ENCODE measurements around the gene ZBTB18. TPM values are rescaled to one million over a fixed set of nuclear protein-coding genes. Genes with fewer than 3 reads are reported as not detected.

The ZBTB18 gene
- total RNA-seq, 3 donors from 2014 or later = 10.1 to 19.7 (median 16.7) TPM

DNA sequence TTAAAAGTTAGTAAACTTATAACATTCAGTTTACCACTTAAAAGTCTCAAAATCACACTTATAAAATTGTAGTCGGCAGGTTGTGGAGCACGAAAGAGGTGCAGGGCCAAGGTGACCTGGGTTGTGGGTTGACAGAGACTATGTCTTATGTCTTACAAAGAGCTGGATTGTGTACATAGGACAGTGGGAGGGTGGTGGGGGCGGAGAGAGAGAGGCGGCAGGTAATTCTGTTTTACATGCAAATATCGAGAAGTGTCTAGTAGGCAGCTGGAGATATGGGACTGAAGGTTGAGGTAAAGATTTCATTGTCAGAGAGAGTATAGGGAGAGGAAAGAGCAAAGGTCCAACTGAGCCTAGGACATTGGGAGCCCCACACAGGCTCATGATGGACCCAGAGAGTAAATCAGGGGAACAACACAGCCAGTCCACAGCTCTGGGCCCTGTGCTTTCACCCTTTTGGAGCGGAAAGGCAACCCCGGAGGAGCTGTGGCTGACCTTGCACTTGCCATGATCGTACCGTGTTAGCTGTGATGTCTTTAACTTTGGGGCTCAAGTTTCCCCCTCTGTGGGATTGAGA, 28.1 kb upstream of the ZBTB18 start:
- H3K27me3 ChIP-seq = no peaks in the 10 kb centered on the region
- no peak overlapping the region for H3K4me3 ChIP-seq
- no peak for TF ChIP-seq POLR2A (IDR thresholded peaks at IDR 0.05)
- TF ChIP-seq, protein P1, sequence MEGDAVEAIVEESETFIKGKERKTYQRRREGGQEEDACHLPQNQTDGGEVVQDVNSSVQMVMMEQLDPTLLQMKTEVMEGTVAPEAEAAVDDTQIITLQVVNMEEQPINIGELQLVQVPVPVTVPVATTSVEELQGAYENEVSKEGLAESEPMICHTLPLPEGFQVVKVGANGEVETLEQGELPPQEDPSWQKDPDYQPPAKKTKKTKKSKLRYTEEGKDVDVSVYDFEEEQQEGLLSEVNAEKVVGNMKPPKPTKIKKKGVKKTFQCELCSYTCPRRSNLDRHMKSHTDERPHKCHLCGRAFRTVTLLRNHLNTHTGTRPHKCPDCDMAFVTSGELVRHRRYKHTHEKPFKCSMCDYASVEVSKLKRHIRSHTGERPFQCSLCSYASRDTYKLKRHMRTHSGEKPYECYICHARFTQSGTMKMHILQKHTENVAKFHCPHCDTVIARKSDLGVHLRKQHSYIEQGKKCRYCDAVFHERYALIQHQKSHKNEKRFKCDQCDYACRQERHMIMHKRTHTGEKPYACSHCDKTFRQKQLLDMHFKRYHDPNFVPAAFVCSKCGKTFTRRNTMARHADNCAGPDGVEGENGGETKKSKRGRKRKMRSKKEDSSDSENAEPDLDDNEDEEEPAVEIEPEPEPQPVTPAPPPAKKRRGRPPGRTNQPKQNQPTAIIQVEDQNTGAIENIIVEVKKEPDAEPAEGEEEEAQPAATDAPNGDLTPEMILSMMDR (IDR thresholded peaks at IDR 0.05) = no peak
- no peak for TF ChIP-seq POLR2AphosphoS5 (IDR thresholded peaks at IDR 0.05)
- no peak overlapping the region for H3K27ac ChIP-seq
- H3K9me3 ChIP-seq = no peaks in the 10 kb centered on the region
- intact Hi-C loops (cut with DNase I; ENCODE audit: low total_unique reads) = no loop called here
- no peaks in the 10 kb centered on the region for H3K36me3 ChIP-seq
- H3K4me1 ChIP-seq = no peaks in the 10 kb centered on the region
- DNase-seq (ENCODE audit: low spot score in 2 of 2) = no peak

DNA sequence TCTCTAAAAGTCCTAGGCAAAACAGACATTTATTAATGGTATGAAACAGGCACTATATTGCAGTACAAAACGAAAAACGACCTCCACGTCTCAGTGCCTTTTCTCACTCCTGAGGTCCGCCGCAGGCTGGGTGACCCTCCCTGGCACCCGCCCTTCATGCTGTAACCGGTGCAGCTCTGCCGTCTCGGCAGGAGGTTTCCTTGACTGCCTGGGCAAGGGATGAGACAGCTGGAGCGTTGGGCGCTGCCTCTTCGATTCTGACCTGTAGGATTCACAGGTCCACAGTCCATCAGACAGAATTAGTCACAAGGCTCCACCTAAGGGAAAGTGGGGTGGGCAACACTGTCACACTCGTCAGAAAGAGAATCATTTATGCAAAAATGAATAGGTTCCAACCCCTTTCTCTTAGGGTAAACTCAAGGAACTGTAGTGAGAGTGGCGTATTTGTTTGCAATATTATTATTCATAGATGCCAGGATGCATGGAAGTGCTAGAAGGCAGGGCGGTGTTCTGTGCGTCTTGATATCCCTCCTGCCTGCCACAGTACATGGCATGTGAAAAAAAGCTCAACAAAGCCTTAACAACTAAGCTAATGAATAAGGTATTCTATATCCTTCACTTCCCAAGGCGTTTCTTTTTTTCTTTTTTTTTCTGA, 23.5 kb upstream of the ZBTB18 start:
- TF ChIP-seq, protein P1 (IDR thresholded peaks at IDR 0.05) = no peak
- no peak for TF ChIP-seq POLR2A (IDR thresholded peaks at IDR 0.05)
- no peak for TF ChIP-seq POLR2AphosphoS5 (IDR thresholded peaks at IDR 0.05)
- H3K4me1 ChIP-seq = no peaks in the 10 kb centered on the region
- DNase-seq (ENCODE audit: low spot score in 2 of 2) = no peak
- H3K36me3 ChIP-seq = no peaks in the 10 kb centered on the region
- no peak overlapping the region for H3K27ac ChIP-seq
- intact Hi-C loops (cut with DNase I; ENCODE audit: low total_unique reads) = no loop called here
- H3K27me3 ChIP-seq = no peaks in the 10 kb centered on the region
- H3K4me3 ChIP-seq = no peak overlapping the region
- H3K9me3 ChIP-seq = no peaks in the 10 kb centered on the region

DNA sequence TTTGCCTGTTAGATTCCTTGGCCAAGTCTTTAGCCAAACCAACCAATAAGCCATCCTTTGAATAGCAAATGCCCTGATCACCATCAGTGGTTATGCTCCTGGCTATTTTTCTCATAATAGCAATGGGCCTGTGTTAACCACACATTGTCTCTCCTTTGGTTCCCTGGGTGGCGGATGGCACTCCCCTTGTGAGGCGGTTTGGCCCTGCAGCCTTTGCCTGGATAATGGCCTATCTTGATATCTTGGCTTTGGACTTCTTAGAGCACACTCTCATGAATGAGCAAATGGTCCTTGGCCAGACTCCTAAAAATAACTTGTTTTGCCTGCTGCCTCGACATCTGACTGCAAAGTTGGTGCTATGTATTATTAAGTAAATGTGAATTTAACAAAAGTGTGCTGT, 22.4 kb upstream of the ZBTB18 start:
- DNase-seq (ENCODE audit: low spot score in 2 of 2) = peak in 1 of 2 donors; percentile 58
- TF ChIP-seq POLR2A (IDR thresholded peaks at IDR 0.05) (no peak), POLR2AphosphoS5 (IDR thresholded peaks at IDR 0.05) (no peak)
- TF ChIP-seq, protein P1 (IDR thresholded peaks at IDR 0.05) = no peak

DNA sequence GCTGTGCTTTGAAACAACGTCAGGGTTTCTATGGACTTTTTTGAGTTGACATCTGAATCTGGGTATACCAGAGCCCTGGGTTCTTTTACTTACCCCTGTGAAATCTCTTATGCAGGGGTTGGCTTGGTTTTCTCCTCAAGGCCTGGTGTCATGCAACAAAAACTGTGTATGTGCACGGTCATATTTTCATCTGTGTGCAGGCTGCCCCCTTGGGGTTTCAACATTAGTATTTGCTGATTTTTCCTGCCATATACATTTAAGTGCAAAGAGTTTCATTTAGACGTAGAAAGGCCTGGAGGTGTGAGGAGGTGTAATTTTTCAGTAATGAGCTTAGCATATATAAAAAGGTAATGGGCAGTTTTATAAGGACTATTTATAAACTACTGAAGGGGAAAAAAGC, 22.0 kb upstream of the ZBTB18 start:
- Histone ChIP-seq H3K4me3 (no peak overlapping the region), H3K4me1 (no peaks in the 10 kb centered on the region), H3K9me3 (no peaks in the 10 kb centered on the region), H3K36me3 (no peaks in the 10 kb centered on the region), H3K27ac (no peak overlapping the region), H3K27me3 (no peaks in the 10 kb centered on the region)
- no peak for DNase-seq (ENCODE audit: low spot score in 2 of 2)
- intact Hi-C loops (cut with DNase I; ENCODE audit: low total_unique reads) = no loop called here
- TF ChIP-seq, protein P1 (IDR thresholded peaks at IDR 0.05) = no peak
- TF ChIP-seq POLR2A (IDR thresholded peaks at IDR 0.05) (no peak), POLR2AphosphoS5 (IDR thresholded peaks at IDR 0.05) (no peak)

More for the DNA sequence above, 22.4 kb upstream of the ZBTB18 start:
- no peak overlapping the region for H3K4me3 ChIP-seq
- no peaks in the 10 kb centered on the region for H3K9me3 ChIP-seq
- no peaks in the 10 kb centered on the region for H3K36me3 ChIP-seq
- H3K27ac ChIP-seq = no peak overlapping the region
- intact Hi-C loops (cut with DNase I; ENCODE audit: low total_unique reads) = no loop called here
- H3K27me3 ChIP-seq = no peaks in the 10 kb centered on the region
- no peaks in the 10 kb centered on the region for H3K4me1 ChIP-seq

DNA sequence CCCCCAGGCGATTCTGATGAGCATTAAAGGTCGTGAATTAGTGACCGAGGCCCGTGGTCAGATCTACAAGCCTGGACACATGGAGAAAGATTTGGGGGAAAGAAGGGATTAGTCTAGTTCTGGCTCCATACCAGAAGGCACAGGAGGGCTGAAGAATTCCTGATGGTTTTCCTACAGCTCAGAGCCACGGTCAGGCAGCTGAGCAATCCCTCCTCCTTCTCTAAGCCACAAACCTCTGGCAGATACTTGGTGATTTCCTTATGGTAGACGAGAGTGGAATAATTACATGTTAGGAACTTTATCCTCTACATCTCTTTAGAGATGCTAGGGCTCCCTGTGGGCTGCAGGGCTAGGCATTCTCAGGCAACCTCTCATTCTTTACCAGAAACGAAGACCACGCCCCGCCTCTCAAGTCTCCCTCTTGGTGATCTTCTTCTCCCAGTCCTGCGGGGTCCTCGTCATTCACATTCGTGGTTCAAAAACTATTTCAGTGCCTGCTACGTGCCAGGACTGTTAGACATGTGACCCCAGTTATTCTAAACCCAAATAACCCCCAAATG, 20.5 kb upstream of the ZBTB18 start:
- TF ChIP-seq POLR2A (IDR thresholded peaks at IDR 0.05) (no peak), POLR2AphosphoS5 (IDR thresholded peaks at IDR 0.05) (no peak)
- TF ChIP-seq, protein P1 (IDR thresholded peaks at IDR 0.05) = no peak

More for the DNA sequence above, 20.5 kb upstream of the ZBTB18 start:
- H3K36me3 ChIP-seq = no peaks in the 10 kb centered on the region
- H3K27me3 ChIP-seq = no peaks in the 10 kb centered on the region
- H3K4me1 ChIP-seq = no peaks in the 10 kb centered on the region
- no peak overlapping the region for H3K4me3 ChIP-seq
- no peaks in the 10 kb centered on the region for H3K9me3 ChIP-seq
- no peak overlapping the region for H3K27ac ChIP-seq
- no peak for DNase-seq (ENCODE audit: low spot score in 2 of 2)
- intact Hi-C loops (cut with DNase I; ENCODE audit: low total_unique reads) = no loop called here

All from breast epithelium (tissue), 4 donors.